ENCODE results near the gene SAMD10. TPM values are rescaled to one million over a fixed set of nuclear protein-coding genes. Genes with fewer than 3 reads are reported as not detected.

SAMD10 gene
- total RNA-seq: 0.30 and 2.4 TPM in 2 replicates

DNA sequence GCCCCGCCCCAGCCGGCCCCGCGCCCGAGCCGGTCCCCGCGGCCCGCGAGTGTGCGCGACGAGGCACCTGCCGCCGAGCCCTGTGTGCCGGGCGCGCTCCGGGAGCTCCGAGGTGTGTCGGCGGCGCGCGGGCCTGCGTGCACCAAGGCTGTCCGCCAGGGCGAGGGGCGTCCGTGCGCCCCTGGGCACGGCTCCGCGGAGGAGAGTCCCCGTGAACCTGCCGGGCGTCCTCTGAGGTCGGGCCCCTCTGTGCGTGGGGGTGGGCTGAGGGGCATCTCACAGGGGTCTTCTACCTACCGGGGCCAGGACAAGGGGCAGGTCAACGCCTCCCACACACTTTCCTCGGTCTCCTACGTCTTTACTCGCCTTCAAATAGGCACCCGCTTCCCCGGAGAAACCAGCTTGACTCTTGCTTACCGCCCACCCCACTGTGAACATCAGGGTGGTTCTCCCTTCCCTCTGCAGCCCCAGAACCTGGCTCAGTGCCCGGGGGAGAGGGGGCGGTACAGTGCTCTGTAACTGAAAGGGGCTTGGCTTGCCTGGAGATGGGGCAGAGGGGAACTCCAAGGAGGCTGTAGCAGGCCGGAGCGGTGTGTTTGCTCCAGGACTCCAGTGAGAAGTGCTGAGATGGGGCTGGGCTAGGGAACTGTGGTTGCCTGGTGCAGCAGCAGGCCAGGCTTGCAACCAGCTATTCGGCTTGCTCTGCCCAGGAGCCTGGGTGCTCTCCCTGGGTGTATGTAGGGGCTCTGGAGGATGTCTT, at the start of gene SAMD10:
TSS of gene SAMD10 (minus strand) at position 86 of the 760 bp plus-strand sequence. CDS start 175 bp downstream, outside the sequence.

DNA sequence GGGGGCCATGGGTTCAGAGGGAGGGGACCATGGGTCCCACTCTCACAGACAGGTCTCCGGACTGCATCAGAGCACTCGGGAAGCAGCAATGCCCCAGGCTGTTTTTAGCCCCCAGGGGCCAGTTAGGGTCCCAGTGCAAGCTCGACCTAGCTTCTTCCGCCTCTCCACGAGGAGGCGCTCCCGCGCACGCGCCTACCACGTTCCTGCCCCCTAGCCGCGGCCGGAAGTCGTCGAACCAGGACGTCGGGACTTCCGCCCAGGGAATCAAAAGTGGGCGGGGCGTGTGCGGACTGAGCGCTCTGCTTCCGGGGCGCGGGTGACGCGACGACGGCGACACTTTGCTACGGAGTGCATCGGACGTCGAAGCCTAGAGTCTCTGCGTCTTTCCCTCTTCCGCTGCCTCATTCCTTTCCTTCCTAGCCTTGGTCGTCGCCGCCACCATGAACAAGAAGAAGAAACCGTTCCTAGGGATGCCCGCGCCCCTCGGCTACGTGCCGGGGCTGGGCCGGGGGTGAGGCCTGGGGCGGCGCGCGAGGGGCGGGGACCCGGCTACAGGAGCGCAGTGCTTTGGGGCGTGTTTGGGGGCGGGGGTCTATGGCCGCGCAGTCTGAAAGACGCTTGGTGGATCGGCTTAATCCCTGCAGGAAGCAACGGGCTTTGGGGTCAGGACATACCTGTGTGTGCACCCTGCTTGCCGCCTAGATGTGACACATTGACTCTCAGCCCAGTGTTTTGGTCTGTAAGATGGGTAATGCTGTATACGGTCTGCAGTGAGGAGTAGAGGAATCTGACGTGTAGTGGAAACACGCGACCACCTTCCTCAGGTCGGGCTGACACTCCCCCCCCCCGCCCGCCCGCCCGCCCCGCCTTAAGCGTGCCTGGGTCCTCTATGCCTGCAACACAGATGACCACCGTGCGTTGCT, 1.6 kb upstream of the SAMD10 start, which contains the start of gene PRPF6:
TSS of gene PRPF6 (plus strand) at position 327 of the 923 bp plus-strand sequence. CDS start at position 441, 114 bp downstream.

GRCh38 chr20:63969838-63970713, 9.4 kb downstream of the SAMD10 start, which contains the start of gene ZNF512B:
Gene ZNF512B (minus strand): TSS chr20:63969930. CDS start chr20:63967950, 1,980 bp downstream.

DNA sequence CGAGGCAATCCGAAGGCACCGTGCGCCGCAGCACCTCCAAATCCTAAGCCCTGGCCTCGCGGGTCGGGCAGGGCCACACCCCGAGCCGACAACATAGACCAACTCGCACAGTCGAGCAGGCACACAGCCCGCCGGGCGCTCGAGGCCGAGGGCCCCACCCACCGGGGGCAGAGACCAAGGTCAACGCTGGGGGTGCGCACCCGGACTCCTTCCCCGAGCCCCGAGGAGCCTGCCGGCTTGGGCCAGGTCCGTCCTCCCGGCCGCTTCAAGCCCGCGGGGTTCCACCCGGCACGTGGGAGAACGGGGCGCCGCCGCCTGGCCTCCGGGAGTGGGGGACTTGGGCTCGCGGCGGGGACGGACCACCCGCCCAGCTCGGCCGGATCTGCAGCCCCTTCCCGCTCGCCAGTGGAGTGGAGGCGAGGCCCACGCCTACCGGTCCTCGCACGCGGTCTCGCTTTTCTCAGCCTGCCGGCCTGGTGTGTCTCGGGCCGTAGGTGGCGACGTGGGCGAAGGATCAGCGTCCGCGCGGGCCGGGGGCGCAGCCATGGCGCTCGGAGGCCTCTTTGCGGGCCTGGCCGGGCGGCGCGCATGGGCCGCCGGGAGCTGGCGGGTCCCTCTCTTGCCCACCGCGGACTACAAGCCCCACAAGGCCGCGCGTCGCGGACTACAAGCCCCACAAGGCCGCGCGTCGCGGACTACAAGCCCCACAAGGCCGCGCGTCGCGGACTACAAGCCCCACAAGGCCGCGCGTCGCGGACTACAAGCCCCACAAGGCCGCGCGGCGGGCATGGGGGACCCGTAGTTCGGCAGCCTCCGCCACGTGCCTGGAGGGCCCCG, 23.4 kb downstream of the SAMD10 start, which contains the start of gene UCKL1:
TSS of gene UCKL1 (minus strand) at position 590 of the 837 bp plus-strand sequence. CDS start at position 546, 44 bp downstream.

Other genes with a start within 250 kb of the SAMD10 start
- 2.7 and 8.9 TPM in 2 replicates for gene LIME1, start 243.0 kb downstream of the SAMD10 start, total RNA-seq
- 14.3 and 24.8 TPM in 2 replicates for gene SLC2A4RG, start 239.9 kb downstream of the SAMD10 start, total RNA-seq
- 0.42 and 0.59 TPM in 2 replicates for gene ZBTB46, start 148.4 kb downstream of the SAMD10 start, total RNA-seq
- gene ABHD16B, start 118.1 kb downstream of the SAMD10 start, total RNA-seq: 0.09 TPM in 1 of 2 replicates, not detected in the other
- 127 and 187 TPM in 2 replicates for gene TPD52L2, start 114.4 kb downstream of the SAMD10 start, total RNA-seq
- gene DNAJC5, start 84.5 kb downstream of the SAMD10 start, total RNA-seq: 79.7 and 83.4 TPM in 2 replicates
- 15.7 and 22.6 TPM in 2 replicates for gene UCKL1, start 23.2 kb downstream of the SAMD10 start, total RNA-seq
- 6.2 and 10.6 TPM in 2 replicates for gene ZNF512B, start 9.7 kb downstream of the SAMD10 start, total RNA-seq
- gene PRPF6, start 1.5 kb upstream of the SAMD10 start, total RNA-seq: 58.2 and 72.9 TPM in 2 replicates
- gene C20orf204, start 56.5 kb upstream of the SAMD10 start, total RNA-seq: 0.88 and 0.89 TPM in 2 replicates
- gene SOX18, start 70.0 kb upstream of the SAMD10 start, total RNA-seq: under 0.01 TPM in 1 of 2 replicates, not detected in the other
- 27.2 and 35.3 TPM in 2 replicates for gene TCEA2, start 83.6 kb upstream of the SAMD10 start, total RNA-seq
- 14.0 and 16.0 TPM in 2 replicates for gene RGS19, start 99.9 kb upstream of the SAMD10 start, total RNA-seq
- 3.0 TPM in 2 replicates for gene OPRL1, start 100.4 kb upstream of the SAMD10 start, total RNA-seq
- not detected in 2 replicates for gene LKAAEAR1, start 104.8 kb upstream of the SAMD10 start, total RNA-seq
- not detected in 2 replicates for gene NPBWR2, start 127.9 kb upstream of the SAMD10 start, total RNA-seq
- gene MYT1, start 184.8 kb upstream of the SAMD10 start, total RNA-seq: not detected in 2 replicates

Measured in smooth muscle cell of the umbilical artery (primary cell).